GM12873 (cell line): ENCODE data around the gene ASB11.

Experiments used
- TF ChIP-seq, protein P1 (sequence below): IDR thresholded peaks from 2 replicates; pipeline ENCODE4 v1.5.1; 2012; ENCODE audit warnings: low read depth, mild to moderate bottlenecking, moderate library complexity, low read length, control low read depth; ENCODE audit not compliant: insufficient read depth; ENCODE audit errors: missing control alignments

ASB11 gene

GRCh38 chrX:15233416-15234015, 81.9 kb downstream of the ASB11 start:
- TF ChIP-seq, protein P1, sequence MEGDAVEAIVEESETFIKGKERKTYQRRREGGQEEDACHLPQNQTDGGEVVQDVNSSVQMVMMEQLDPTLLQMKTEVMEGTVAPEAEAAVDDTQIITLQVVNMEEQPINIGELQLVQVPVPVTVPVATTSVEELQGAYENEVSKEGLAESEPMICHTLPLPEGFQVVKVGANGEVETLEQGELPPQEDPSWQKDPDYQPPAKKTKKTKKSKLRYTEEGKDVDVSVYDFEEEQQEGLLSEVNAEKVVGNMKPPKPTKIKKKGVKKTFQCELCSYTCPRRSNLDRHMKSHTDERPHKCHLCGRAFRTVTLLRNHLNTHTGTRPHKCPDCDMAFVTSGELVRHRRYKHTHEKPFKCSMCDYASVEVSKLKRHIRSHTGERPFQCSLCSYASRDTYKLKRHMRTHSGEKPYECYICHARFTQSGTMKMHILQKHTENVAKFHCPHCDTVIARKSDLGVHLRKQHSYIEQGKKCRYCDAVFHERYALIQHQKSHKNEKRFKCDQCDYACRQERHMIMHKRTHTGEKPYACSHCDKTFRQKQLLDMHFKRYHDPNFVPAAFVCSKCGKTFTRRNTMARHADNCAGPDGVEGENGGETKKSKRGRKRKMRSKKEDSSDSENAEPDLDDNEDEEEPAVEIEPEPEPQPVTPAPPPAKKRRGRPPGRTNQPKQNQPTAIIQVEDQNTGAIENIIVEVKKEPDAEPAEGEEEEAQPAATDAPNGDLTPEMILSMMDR, result no peak
